CD14-positive monocyte (primary cell): ENCODE measurements around the gene HSPA12B. TPM values are rescaled to one million over a fixed set of nuclear protein-coding genes. Genes with fewer than 3 reads are reported as not detected.

Experiments used
- DNase-seq, 3 donors: peaks; one replicate each; pipeline ENCODE4 v3.0.0-alpha.2; 2011 to 2022
- H2AFZ ChIP-seq: 2 replicates; pipeline ENCODE4 v1.6.0; 2012; ENCODE audit warnings: mild to moderate bottlenecking, low read depth, low read length, inconsistent platforms; ENCODE audit not compliant: insufficient read depth, poor library complexity, severe bottlenecking
- H3K27ac ChIP-seq, 2 donors: 1 replicate in 1 of 2; 2 replicates in 1 of 2; pipeline ENCODE4 v1.5.1; 2012 to 2013; ENCODE audit warnings: low read length in 2 of 2, control low read depth in 1 of 2, inconsistent platforms in 1 of 2, low read depth in 1 of 2, mild to moderate bottlenecking in 1 of 2
- H3K27me3 ChIP-seq, 2 donors: one replicate each; pipeline versions ENCODE4 v1.6.0 to v1.6.1; 2011 to 2013; ENCODE audit warnings: low read length in 2 of 2; ENCODE audit not compliant: control insufficient read depth in 2 of 2, insufficient read depth in 2 of 2
- H3K36me3 ChIP-seq, 2 donors: replicated peaks in 1 of 2; 1 replicate in 1 of 2; 2 replicates in 1 of 2; pipeline versions ENCODE4 v1.5.1 to v1.6.1; 2012 to 2013; ENCODE audit warnings: low read length in 2 of 2, control low read depth in 1 of 2, inconsistent platforms in 1 of 2, mild to moderate bottlenecking in 1 of 2; ENCODE audit not compliant: insufficient read depth in 2 of 2, control insufficient read depth in 1 of 2
- H3K4me1 ChIP-seq, 2 donors: 1 replicate in 1 of 2; 2 replicates in 1 of 2; pipeline versions ENCODE4 v1.5.1 to v1.6.1; 2012 to 2013; ENCODE audit warnings: low read length in 2 of 2, control low read depth in 1 of 2, inconsistent platforms in 1 of 2, mild to moderate bottlenecking in 1 of 2, moderate library complexity in 1 of 2; ENCODE audit not compliant: insufficient read depth in 2 of 2, control insufficient read depth in 1 of 2
- H3K4me2 ChIP-seq: replicated peaks from 2 replicates; pipeline ENCODE3; 2012; ENCODE audit warnings: low read length, moderate library complexity, mild to moderate bottlenecking; ENCODE audit not compliant: poor library complexity, severe bottlenecking; ENCODE audit errors: extremely low read depth
- H3K4me3 ChIP-seq, 3 experiments: fragments of 200-600 bp in 1 of 3; sonication (generic) in 1 of 3; replicated peaks in 1 of 3; 1 replicate in 2 of 3; 2 replicates in 1 of 3; pipeline ENCODE4 v1.5.1; 2011 to 2013; ENCODE audit warnings: low read length in 3 of 3, mild to moderate bottlenecking in 3 of 3, control low read depth in 2 of 3, low read depth in 2 of 3, inconsistent platforms in 1 of 3, moderate library complexity in 1 of 3
- H3K79me2 ChIP-seq: 2 replicates; pipeline ENCODE4 v1.6.0; 2012; ENCODE audit warnings: mild to moderate bottlenecking, control low read depth, inconsistent platforms, low read length, moderate library complexity; ENCODE audit not compliant: insufficient read depth
- H3K9ac ChIP-seq: 2 replicates; pipeline ENCODE4 v1.6.0; 2017; ENCODE audit warnings: low read length, mild to moderate bottlenecking; ENCODE audit not compliant: insufficient read depth, poor library complexity, severe bottlenecking
- H3K9me3 ChIP-seq, 2 donors: replicated peaks in 1 of 2; 1 replicate in 1 of 2; 2 replicates in 1 of 2; pipeline versions ENCODE4 v1.5.1 to v1.6.1; 2012 to 2013; ENCODE audit warnings: low read length in 2 of 2, control low read depth in 1 of 2; ENCODE audit not compliant: control insufficient read depth in 1 of 2, insufficient read depth in 1 of 2
- H4K20me1 ChIP-seq: 2 replicates; pipeline ENCODE4 v1.6.0; 2012; ENCODE audit warnings: mild to moderate bottlenecking, low read length, control low read depth, moderate library complexity; ENCODE audit not compliant: insufficient read depth
- H3K27ac Mint-ChIP-seq, 7 donors: one replicate each; pipeline ENCODE4 v1.8.0; 2020; ENCODE audit warnings: mild to moderate bottlenecking in 7 of 7, mixed read lengths in 7 of 7, moderate library complexity in 6 of 7, inconsistent platforms in 2 of 7
- H3K27me3 Mint-ChIP-seq, 3 donors: one replicate each; pipeline ENCODE4 v1.8.0; 2021 to 2022; ENCODE audit warnings: low read depth in 3 of 3, mild to moderate bottlenecking in 3 of 3, mixed read lengths in 3 of 3, moderate library complexity in 3 of 3, inconsistent platforms in 1 of 3
- H3K36me3 Mint-ChIP-seq, 2 donors: one replicate each; pipeline ENCODE4 v1.8.0; 2020; ENCODE audit warnings: mixed read lengths in 2 of 2, inconsistent platforms in 1 of 2, mild to moderate bottlenecking in 1 of 2
- H3K4me1 Mint-ChIP-seq: one replicate; pipeline ENCODE4 v1.8.0; 2020; ENCODE audit warnings: mild to moderate bottlenecking, mixed read lengths
- H3K4me3 Mint-ChIP-seq, 2 donors: one replicate each; pipeline ENCODE4 v1.8.0; 2020; ENCODE audit warnings: mild to moderate bottlenecking in 2 of 2, mixed read lengths in 2 of 2, moderate library complexity in 1 of 2
- H3K9me3 Mint-ChIP-seq, 7 donors: one replicate each; pipeline ENCODE4 v1.8.0; 2020 to 2022; ENCODE audit warnings: mixed read lengths in 7 of 7, mild to moderate bottlenecking in 6 of 7, moderate library complexity in 6 of 7, inconsistent platforms in 2 of 7
- WGBS: methylation state at CpG from one replicate; pipeline ENCODE4 v1.1.5; 2013; ENCODE audit warnings: missing lambda C conversion rate; ENCODE audit not compliant: insufficient coverage; 5-methylcytosine and 5-hydroxymethylcytosine counted together
- intact Hi-C, 2 donors: fragments of 100-400 bp; cut with micrococcal nuclease; formaldehyde crosslinking; loops; one replicate each; pipeline versions ENCODE4 v1.15.0 to v1.15.1; 2023
- polyA plus RNA-seq, 3 donors: library from polyadenylated mRNA; depleted of rRNA in 1 of 3; unstranded in 2 of 3; stranded (reverse) in 1 of 3; fragments of 300-500 nt in 2 of 3; fragments of >200 nt in 1 of 3; fragmentation: Illumina TruSeq in 2 of 3; gene quantifications; 1 replicate in 2 of 3; 2 replicates in 1 of 3; pipeline ENCODE4 v1.2.3, GENCODE V29; 2012 to 2021
- TF ChIP-seq, protein P1 (sequence below): fragments of 200-600 bp; IDR thresholded peaks from one replicate; pipeline ENCODE4 v1.8.0; 2022; ENCODE audit warnings: antibody characterized with exemption, mild to moderate bottlenecking

HSPA12B gene
- polyA plus RNA-seq, 3 donors: not detected

DNA sequence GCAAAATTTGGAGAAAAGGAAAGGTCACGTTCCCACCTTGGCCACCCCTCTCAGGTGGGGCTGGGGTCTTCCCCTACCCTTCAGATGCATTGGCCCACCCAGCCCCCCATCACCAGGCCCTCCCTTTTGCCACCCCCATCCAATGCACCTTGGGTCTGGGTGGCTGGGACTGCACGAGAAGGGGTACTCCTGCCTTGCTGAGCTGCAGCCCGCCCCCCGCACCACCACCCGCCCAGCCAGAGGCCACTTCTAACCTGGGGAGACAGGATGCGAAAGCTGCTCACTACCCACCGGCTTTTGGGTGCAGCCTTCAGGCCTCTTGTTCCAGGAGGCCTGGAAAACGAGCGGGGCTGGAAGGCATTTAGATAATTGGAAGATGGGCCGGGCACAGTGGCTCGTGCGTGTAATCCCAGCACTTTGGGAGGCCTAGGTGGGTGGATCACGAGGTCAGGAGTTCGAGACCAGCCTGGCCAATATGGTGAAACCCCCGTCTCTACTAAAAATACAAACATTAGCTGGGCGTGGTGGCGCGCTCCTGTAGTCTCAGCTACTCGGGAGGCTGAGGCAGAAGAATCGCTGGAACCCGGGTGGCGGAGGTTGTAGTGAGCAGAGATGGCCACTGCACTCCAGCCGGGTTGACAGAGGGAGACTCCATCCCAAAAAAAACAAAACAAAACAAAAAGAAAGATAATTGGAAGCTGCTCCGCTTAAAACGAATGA, 62.4 kb downstream of the HSPA12B start:
- H3K79me2 ChIP-seq: peaks cover 28% of the 10 kb centered on the region

More for the DNA sequence above, 62.4 kb downstream of the HSPA12B start:
- Mint-ChIP-seq H3K9me3 (no peaks in the 10 kb centered on the region), H3K4me3 (peak overlapping the region; percentile 81 to 89), H3K27me3 (peaks cover 0 to 5% (median 0%) of the 10 kb centered on the region in 3 donors), H3K4me1 (peaks cover 36% of the 10 kb centered on the region), H3K36me3 (peaks cover 3 to 10% of the 10 kb centered on the region in 2 donors), H3K27ac (peak overlapping the region in 6 of 7 donors; percentile 73 to 97 (median 92))
- Histone ChIP-seq H3K4me2 (peak overlapping the region; percentile 90), H4K20me1 (peaks cover 5% of the 10 kb centered on the region), H3K9ac (peak overlapping the region; percentile 76), H3K36me3 (peaks cover 0 to 15% of the 10 kb centered on the region in 2 donors), H3K27me3 (no peaks in the 10 kb centered on the region), H3K4me3 (peak overlapping the region in 2 of 3 experiments; percentile 76 to 85), H2AFZ (peak overlapping the region; percentile 93), H3K4me1 (peaks cover 24 to 41% of the 10 kb centered on the region in 2 donors), H3K27ac (peak overlapping the region in 1 of 2 donors; percentile 95), H3K9me3 (no peaks in the 10 kb centered on the region)
- TF ChIP-seq, protein P1, sequence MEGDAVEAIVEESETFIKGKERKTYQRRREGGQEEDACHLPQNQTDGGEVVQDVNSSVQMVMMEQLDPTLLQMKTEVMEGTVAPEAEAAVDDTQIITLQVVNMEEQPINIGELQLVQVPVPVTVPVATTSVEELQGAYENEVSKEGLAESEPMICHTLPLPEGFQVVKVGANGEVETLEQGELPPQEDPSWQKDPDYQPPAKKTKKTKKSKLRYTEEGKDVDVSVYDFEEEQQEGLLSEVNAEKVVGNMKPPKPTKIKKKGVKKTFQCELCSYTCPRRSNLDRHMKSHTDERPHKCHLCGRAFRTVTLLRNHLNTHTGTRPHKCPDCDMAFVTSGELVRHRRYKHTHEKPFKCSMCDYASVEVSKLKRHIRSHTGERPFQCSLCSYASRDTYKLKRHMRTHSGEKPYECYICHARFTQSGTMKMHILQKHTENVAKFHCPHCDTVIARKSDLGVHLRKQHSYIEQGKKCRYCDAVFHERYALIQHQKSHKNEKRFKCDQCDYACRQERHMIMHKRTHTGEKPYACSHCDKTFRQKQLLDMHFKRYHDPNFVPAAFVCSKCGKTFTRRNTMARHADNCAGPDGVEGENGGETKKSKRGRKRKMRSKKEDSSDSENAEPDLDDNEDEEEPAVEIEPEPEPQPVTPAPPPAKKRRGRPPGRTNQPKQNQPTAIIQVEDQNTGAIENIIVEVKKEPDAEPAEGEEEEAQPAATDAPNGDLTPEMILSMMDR: no peak
- intact Hi-C loops: no loop called here
- 97% methylated on average over 13 of the region's 25 CpGs for WGBS
- DNase-seq: no peak
